ENCODE results near the gene FAM227B. TPM values are rescaled to one million over a fixed set of nuclear protein-coding genes. Genes with fewer than 3 reads are reported as not detected.

Gene FAM227B
- total RNA-seq, 2 donors from 2014 or later: 2.1 TPM; not detected in 1

DNA sequence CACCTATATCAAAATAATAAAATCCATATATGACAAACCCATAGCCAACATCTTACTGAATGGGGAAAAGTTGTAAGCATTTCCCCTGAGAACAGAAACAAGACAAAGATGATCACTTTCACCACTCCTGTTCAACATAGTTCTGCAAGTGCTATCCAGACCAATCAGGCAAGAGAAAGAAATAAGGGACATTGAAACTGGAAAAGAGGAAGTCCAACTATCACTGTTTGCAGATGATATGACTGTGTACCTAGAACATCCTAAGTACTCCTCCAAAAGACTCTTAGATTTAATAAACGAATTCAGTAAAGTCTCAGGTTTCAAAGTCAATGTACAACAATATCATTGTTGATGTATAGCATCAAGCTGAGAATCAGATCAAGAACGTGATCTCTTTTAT is 233.1 kb downstream of the FAM227B start:
- ATAC-seq (no peak), DNase-seq (no peak)
- TF ChIP-seq CTCF (IDR thresholded peaks at IDR 0.05) (no peak), POLR2A (IDR thresholded peaks at IDR 0.05) (no peak)
- H3K4me1 ChIP-seq: no peaks in the 10 kb centered on the region
- 65 to 75% methylated on average over 2 of the region's 2 CpGs for WGBS, 2 donors
- no peaks in the 10 kb centered on the region for H3K36me3 ChIP-seq (replicated peaks in 1 of 2; ENCODE audit: insufficient read depth in 1 of 2, low read depth in 2 of 2)
- no peaks in the 10 kb centered on the region for H3K27me3 ChIP-seq
- no peaks in the 10 kb centered on the region for H3K9me3 ChIP-seq
- no peak overlapping the region for H3K27ac ChIP-seq
- H3K4me3 ChIP-seq: no peak overlapping the region
- intact Hi-C loops (cut with DNase I): no loop called here

DNA sequence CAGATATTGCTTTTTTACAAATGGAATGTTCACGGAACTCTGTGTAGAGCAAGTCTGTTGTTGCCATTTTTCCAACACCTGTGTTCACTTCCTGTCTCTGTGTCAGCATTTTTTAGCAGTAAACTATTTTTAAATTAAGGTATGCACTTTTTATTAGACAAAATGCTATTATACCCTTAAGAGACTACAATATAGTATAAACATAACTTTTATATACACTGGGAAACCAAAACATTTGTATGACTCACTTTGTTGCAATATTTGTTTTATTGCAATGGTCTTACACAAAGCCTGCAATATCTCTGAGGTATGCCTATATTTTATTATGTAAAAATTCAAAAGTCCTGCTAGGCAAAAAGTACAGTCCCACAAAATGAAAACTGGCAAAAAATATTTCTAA is 237.4 kb downstream of the FAM227B start:
- Histone ChIP-seq H3K27me3 (no peaks in the 10 kb centered on the region), H3K4me1 (no peaks in the 10 kb centered on the region), H3K27ac (no peak overlapping the region), H3K4me3 (no peak overlapping the region), H3K9me3 (no peaks in the 10 kb centered on the region), H3K36me3 (replicated peaks in 1 of 2; ENCODE audit: insufficient read depth in 1 of 2, low read depth in 2 of 2) (no peaks in the 10 kb centered on the region)
- ATAC-seq: no peak
- intact Hi-C loops (cut with DNase I): no loop called here
- no peak for TF ChIP-seq POLR2A (IDR thresholded peaks at IDR 0.05)
- TF ChIP-seq CTCF (IDR thresholded peaks at IDR 0.05): no peak
- DNase-seq: no peak
- WGBS, 2 donors: 50 to 59% methylated on average over 1 of the region's 1 CpG

DNA sequence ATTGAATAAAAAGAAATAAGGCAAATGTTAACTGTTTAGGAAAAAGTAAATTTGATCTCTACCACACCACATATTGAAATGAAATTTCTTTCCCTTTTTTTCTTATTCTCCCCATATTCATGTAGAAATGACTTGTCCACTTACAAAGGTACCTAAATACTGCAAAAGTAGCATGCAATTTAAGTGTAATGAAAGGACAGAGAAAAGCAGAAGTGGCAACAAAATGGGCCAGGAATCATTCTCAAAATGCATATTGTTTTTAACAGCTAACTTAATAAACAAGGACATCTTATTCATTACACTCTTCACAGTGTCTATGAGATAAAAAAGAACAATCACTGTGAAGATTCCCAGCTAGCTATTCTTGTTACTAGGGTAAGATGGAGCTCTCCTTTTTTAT is 238.2 kb downstream of the FAM227B start:
- Histone ChIP-seq H3K36me3 (replicated peaks in 1 of 2; ENCODE audit: insufficient read depth in 1 of 2, low read depth in 2 of 2) (no peaks in the 10 kb centered on the region), H3K4me3 (no peak overlapping the region), H3K9me3 (no peaks in the 10 kb centered on the region), H3K4me1 (no peaks in the 10 kb centered on the region), H3K27me3 (no peaks in the 10 kb centered on the region), H3K27ac (no peak overlapping the region)
- intact Hi-C loops (cut with DNase I): no loop called here
- ATAC-seq (no peak), DNase-seq (no peak)
- TF ChIP-seq CTCF (IDR thresholded peaks at IDR 0.05) (no peak), POLR2A (IDR thresholded peaks at IDR 0.05) (no peak)

- ATAC-seq: no peak
- DNase-seq: no peak
- no peak for TF ChIP-seq POLR2A (IDR thresholded peaks at IDR 0.05)
- no peak for TF ChIP-seq CTCF (IDR thresholded peaks at IDR 0.05)
- Histone ChIP-seq H3K9me3 (no peaks in the 10 kb centered on the region), H3K4me1 (no peaks in the 10 kb centered on the region), H3K27ac (no peak overlapping the region), H3K4me3 (no peak overlapping the region), H3K27me3 (no peaks in the 10 kb centered on the region), H3K36me3 (replicated peaks in 1 of 2; ENCODE audit: insufficient read depth in 1 of 2, low read depth in 2 of 2) (no peaks in the 10 kb centered on the region)
- intact Hi-C loops (cut with DNase I): no loop called here
- WGBS, 2 donors: 72 to 82% methylated on average over 5 of the region's 5 CpGs
Observed at GRCh38 chr15:49380912-49381311, 239.7 kb downstream of the FAM227B start.

DNA sequence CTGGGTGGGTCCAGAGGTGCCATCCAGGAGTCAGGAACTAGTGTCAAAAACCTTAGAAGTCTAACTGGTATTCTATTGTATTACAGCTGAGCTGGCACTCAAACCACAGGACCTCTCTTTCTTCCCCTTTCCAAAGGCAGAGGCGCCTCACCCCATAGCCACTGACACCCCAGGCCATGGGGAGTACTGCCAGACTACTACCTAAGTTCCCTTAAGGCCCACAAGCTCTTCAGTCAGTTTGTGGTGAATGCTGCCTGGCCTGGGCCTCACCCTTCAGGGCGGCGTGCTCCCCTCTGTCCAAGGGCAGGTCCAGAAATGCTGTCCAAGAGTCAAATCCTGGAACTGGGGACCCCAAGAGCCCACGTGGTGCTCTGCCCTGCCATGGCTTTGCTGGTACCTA is 240.6 kb downstream of the FAM227B start:
- H3K4me3 ChIP-seq: no peak overlapping the region
- DNase-seq (no peak), ATAC-seq (no peak)
- intact Hi-C loops (cut with DNase I): no loop called here
- no peaks in the 10 kb centered on the region for H3K4me1 ChIP-seq
- 90 to 92% methylated on average over 4 of the region's 4 CpGs for WGBS, 2 donors
- H3K27me3 ChIP-seq: no peaks in the 10 kb centered on the region
- no peaks in the 10 kb centered on the region for H3K9me3 ChIP-seq
- H3K27ac ChIP-seq: no peak overlapping the region
- no peaks in the 10 kb centered on the region for H3K36me3 ChIP-seq (replicated peaks in 1 of 2; ENCODE audit: insufficient read depth in 1 of 2, low read depth in 2 of 2)
- no peak for TF ChIP-seq POLR2A (IDR thresholded peaks at IDR 0.05)
- no peak for TF ChIP-seq CTCF (IDR thresholded peaks at IDR 0.05)

All from body of pancreas (tissue), 4 donors.